ENCODE measurements around the gene PFDN6. TPM values are rescaled to one million over a fixed set of nuclear protein-coding genes. Genes with fewer than 3 reads are reported as not detected.
A peak's percentile ranks its signal among the peaks of the same experiment; 100 is the strongest.

The PFDN6 gene
- total and polyA plus RNA-seq, 8 donors: 9.7 to 119 (median 19.0) TPM

- no peaks in the 10 kb centered on the region for H3K36me3 ChIP-seq
- peak; percentile 1 to 14 (median 7) for ATAC-seq
- no peaks in the 10 kb centered on the region for H3K27me3 ChIP-seq
- intact Hi-C loops (cut with DNase I): no loop called here
- DNase-seq: peak; percentile 46 to 86 (median 56)
- TF ChIP-seq CTCF (IDR thresholded peaks at IDR 0.05): no peak
- no peak for FAIRE-seq
- no peaks in the 10 kb centered on the region for H3K9me3 ChIP-seq
- WGBS, 2 donors: 1% methylated on average over 33 of the region's 33 CpGs
- peaks cover 6 to 32% (median 10%) of the 10 kb centered on the region in 3 donors for H3K4me1 ChIP-seq
- H3K27ac ChIP-seq: peak overlapping the region; percentile 80 to 97 (median 92)
- peak overlapping the region; percentile 65 to 89 (median 82) for H3K4me3 ChIP-seq
Measured at GRCh38 chr6:33313105-33313708, 23.8 kb downstream of the PFDN6 start.

GRCh38 chr6:33313709-33314514 lies 24.5 kb downstream of the PFDN6 start, which contains the start of gene TAPBP:
TAPBP (minus strand) TSS chr6:33314078; CDS start chr6:33314041, 37 bp downstream.
- Histone ChIP-seq H3K4me3 (peak within 1 kb of the TSS; percentile 65 to 89 (median 82)), H3K27ac (peak within 1 kb of the TSS; percentile 80 to 97 (median 92)), H3K27me3 (no peaks in the 10 kb centered on the region), H3K36me3 (no peaks in the 10 kb centered on the region), H3K4me1 (peaks cover 6 to 38% (median 10%) of the 10 kb centered on the region in 3 donors), H3K9me3 (no peaks in the 10 kb centered on the region)
- ATAC-seq (peak; percentile 14 to 52 (median 36)), FAIRE-seq (no peak), DNase-seq (peak; percentile 54 to 84 (median 67))
- intact Hi-C loops (cut with DNase I): no loop called here
- 0% methylated on average over 33 to 47 of the region's 47 CpGs for WGBS, 2 donors
- no peak for TF ChIP-seq CTCF (IDR thresholded peaks at IDR 0.05)

GRCh38 chr6:33314515-33314942 lies 25.1 kb downstream of the PFDN6 start:
- TF ChIP-seq CTCF (IDR thresholded peaks at IDR 0.05): no peak
- Histone ChIP-seq H3K27me3 (no peaks in the 10 kb centered on the region), H3K4me1 (peaks cover 6 to 39% (median 10%) of the 10 kb centered on the region in 3 donors), H3K4me3 (peak overlapping the region in 3 of 4 donors; percentile 65 to 89 (median 82)), H3K27ac (peak overlapping the region; percentile 80 to 97 (median 92)), H3K9me3 (no peaks in the 10 kb centered on the region), H3K36me3 (peaks cover 0 to 4% (median 0%) of the 10 kb centered on the region in 3 donors)
- DNase-seq (peak in 4 of 6 donors; percentile 48 to 72 (median 52)), ATAC-seq (peak; percentile 2 to 11 (median 4)), FAIRE-seq (no peak)
- 5 to 9% methylated on average over 10 of the region's 10 CpGs for WGBS, 2 donors
- intact Hi-C loops (cut with DNase I): no loop called here

GRCh38 chr6:33314943-33315792 lies 25.8 kb downstream of the PFDN6 start:
- H3K4me1 ChIP-seq: peaks cover 6 to 42% (median 10%) of the 10 kb centered on the region in 3 donors
- H3K4me3 ChIP-seq: peak overlapping the region in 2 of 4 donors; percentile 82 to 89
- no peak for TF ChIP-seq CTCF (IDR thresholded peaks at IDR 0.05)

More at GRCh38 chr6:33314943-33315792, 25.8 kb downstream of the PFDN6 start:
- peak overlapping the region; percentile 80 to 97 (median 92) for H3K27ac ChIP-seq
- peaks cover 0 to 10% (median 0%) of the 10 kb centered on the region in 3 donors for H3K36me3 ChIP-seq
- no peaks in the 10 kb centered on the region for H3K9me3 ChIP-seq
- no peaks in the 10 kb centered on the region for H3K27me3 ChIP-seq
- DNase-seq (peak; percentile 27 to 77 (median 58)), FAIRE-seq (no peak), ATAC-seq (no peak)
- intact Hi-C loops (cut with DNase I): no loop called here
- 35 to 44% methylated on average over 47 of the region's 47 CpGs for WGBS, 2 donors

All from pancreas (tissue), 10 donors.